AG10803 (cell line): ENCODE results near the gene CECR2.

Source experiments
- DNase-seq: peaks from one replicate; pipeline ENCODE4 v3.0.0; 2010; ENCODE audit warnings: low read depth
- H3K4me3 ChIP-seq: 2 replicates; pipeline ENCODE4 v1.5.1; 2011; ENCODE audit warnings: mild to moderate bottlenecking, low read length, control low read depth
- TF ChIP-seq, protein P1 (sequence below): conservative IDR thresholded peaks from 2 replicates; pipeline ENCODE4 v1.5.1; 2011; ENCODE audit warnings: mild to moderate bottlenecking, low read length, control low read depth, inconsistent platforms

The CECR2 gene

DNA sequence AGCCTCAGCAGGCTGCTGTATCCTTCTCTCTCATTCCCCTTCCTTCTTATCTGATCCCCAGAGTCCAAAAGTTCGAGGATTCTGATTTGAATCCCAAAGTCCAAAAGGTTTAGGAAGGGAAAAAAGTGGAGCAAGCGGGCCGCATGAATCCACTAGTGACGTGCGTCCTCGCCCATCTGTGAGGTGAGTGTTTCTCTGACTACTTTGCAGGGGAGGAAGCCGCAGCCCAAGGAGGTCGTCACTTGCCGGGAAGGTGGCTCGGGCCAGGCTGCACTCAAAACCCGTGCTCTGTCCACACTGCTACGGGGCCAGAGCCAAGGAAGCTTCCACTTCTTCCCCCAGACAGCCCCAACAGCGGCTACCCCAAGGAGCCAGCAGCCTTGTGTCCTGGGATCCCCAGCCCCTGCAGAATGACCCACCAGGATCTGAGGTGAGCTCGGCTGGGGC is 210.3 kb downstream of the CECR2 start:
- DNase-seq = no peak

GRCh38 chr22:17580441-17581031 is 211.3 kb downstream of the CECR2 start:
- no peak overlapping the region for H3K4me3 ChIP-seq
- no peak for DNase-seq
- TF ChIP-seq, protein P1, sequence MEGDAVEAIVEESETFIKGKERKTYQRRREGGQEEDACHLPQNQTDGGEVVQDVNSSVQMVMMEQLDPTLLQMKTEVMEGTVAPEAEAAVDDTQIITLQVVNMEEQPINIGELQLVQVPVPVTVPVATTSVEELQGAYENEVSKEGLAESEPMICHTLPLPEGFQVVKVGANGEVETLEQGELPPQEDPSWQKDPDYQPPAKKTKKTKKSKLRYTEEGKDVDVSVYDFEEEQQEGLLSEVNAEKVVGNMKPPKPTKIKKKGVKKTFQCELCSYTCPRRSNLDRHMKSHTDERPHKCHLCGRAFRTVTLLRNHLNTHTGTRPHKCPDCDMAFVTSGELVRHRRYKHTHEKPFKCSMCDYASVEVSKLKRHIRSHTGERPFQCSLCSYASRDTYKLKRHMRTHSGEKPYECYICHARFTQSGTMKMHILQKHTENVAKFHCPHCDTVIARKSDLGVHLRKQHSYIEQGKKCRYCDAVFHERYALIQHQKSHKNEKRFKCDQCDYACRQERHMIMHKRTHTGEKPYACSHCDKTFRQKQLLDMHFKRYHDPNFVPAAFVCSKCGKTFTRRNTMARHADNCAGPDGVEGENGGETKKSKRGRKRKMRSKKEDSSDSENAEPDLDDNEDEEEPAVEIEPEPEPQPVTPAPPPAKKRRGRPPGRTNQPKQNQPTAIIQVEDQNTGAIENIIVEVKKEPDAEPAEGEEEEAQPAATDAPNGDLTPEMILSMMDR = no peak

More for the DNA sequence above, 210.3 kb downstream of the CECR2 start:
- TF ChIP-seq, protein P1 = no peak
- no peak overlapping the region for H3K4me3 ChIP-seq

GRCh38 chr22:17581056-17581455 is 211.8 kb downstream of the CECR2 start:
- TF ChIP-seq, protein P1 = no peak
- H3K4me3 ChIP-seq = no peak overlapping the region
- no peak for DNase-seq

DNA sequence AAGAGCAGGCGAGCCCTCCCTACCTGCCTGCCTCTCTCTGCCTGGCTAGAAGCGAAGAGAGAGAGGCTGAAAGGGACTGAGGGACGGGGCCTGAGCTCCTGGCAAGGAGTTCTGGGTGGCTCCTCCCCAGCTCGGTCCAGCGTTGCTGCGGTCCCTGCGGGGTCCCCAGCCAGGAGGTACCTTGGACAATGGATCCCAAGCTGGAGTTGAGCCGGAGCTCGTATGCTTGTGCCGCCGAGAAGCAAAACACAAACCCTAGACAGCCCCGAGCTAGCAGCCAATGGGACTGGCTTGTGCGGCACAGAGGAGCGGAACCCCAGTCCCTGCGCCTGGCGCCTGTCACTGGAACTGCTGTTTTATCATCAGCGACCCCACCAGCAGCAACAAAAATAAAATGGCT is 212.4 kb downstream of the CECR2 start:
- TF ChIP-seq, protein P1 = no peak
- DNase-seq = no peak
- no peak overlapping the region for H3K4me3 ChIP-seq

DNA sequence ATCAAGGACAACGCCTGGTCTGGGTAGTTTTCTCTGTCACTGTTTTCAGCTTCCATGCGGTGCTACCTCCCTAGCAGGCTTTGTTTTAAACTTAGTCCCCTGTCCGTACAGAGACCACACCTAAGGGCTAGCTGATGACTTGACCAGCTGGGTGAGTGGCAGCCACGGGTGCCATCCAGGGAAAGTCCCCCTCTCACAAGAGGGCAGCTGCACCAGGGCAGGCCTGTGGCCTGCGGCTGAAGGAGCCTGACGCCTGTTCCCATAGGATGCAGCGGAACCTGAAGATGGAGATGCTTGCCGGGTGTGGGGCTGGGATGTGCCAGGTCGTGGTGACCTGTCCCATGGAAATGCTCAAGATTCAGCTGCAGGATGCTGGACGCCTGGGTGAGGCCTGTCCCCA is 213.9 kb downstream of the CECR2 start:
- TF ChIP-seq, protein P1 = no peak
- no peak overlapping the region for H3K4me3 ChIP-seq
- DNase-seq = no peak

DNA sequence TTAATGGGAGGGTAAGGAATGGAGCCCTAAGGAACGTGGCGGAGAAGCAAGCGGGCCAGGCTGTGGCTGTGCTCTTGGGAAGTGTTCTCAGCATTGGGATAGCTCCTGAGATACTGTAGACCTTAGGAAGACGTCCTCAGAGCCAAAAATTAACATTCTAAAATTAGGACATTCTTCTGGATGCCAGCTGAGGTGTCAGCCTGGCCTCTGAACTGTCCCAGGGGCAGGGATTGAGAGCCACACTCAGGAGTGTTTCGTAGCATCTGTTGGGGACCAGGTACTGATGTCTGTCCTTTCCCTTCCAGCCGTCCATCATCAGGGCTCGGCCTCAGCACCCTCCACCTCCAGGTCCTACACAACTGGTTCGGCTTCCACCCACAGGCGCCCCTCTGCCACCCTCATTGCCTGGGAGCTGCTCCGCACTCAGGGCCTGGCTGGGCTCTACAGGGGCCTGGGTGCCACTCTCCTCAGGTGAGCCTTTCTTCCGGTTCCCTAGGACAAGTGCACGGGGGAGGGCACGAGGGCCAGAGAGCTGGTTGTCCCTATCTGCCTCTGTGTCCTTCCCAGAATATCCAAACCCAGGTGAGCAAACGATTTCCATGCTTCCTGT is 217.7 kb downstream of the CECR2 start:
- TF ChIP-seq, protein P1 = no peak
- no peak for DNase-seq
- H3K4me3 ChIP-seq = no peak overlapping the region

DNA sequence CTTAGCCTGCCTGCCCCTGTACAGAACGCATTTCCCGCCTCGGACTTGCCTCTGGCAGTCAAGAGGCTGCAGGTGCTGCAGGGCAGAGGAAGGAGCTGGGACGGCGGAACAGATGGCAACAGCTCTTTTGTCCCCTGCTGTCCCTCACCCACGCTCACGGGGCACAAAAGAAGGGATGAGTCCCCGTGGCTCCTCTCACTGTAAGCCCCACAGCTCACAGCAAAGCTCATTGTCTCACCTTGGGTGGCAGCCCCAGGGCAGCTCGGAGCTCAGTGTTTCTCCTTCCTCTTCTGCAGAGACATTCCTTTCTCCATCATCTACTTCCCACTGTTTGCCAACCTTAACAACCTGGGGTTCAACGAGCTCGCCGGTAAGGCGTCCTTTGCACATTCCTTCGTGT is 218.4 kb downstream of the CECR2 start:
- TF ChIP-seq, protein P1 = no peak
- H3K4me3 ChIP-seq = no peak overlapping the region
- DNase-seq = no peak
